MM.1S (cell line): Measurements from ENCODE around the gene TSSK6.

Experiments
- CTCF ChIP-seq: fragments of 300-600 bp; sonication (generic); IDR thresholded peaks from 2 replicates; pipeline ENCODE4 v1.5.1; 2016; ENCODE audit warnings: antibody characterized with exemption, low read length, mixed read lengths
- EZH2 ChIP-seq: fragments of 300-600 bp; sonication (generic); optimal IDR thresholded peaks from 2 replicates; pipeline ENCODE3; 2017; ENCODE audit warnings: low read depth, mild to moderate bottlenecking, antibody characterized with exemption, low read length, mixed read lengths

GRCh38 chr19:19548915-19549759 is 33.8 kb upstream of the TSSK6 start:
- TF ChIP-seq CTCF (no peak), EZH2 (no peak)
